ENCODE measurements around the gene LAMB4.

LAMB4 gene

GRCh38 chr7:108026647-108027046 is 103.5 kb downstream of the LAMB4 start:
- Histone ChIP-seq H3K4me3 (replicated peaks; ENCODE audit: low read depth, low read length) (no peak overlapping the region), H3K27me3 (replicated peaks; ENCODE audit: control insufficient read depth, insufficient read depth, low read length) (no peaks in the 10 kb centered on the region; the same call in 1 of the 2 replicates), H3K36me3 (ENCODE audit: control insufficient read depth, insufficient read depth, low read length) (no peaks in the 10 kb centered on the region)
- no peak for TF ChIP-seq CTCF (IDR thresholded peaks at IDR 0.05; ENCODE audit: insufficient read depth, low read length, poor library complexity, severe bottlenecking)
- DNase-seq (ENCODE audit: extremely low read depth, insufficient read length): no peak

- no peak for DNase-seq (ENCODE audit: extremely low read depth, insufficient read length)
- Histone ChIP-seq H3K36me3 (ENCODE audit: control insufficient read depth, insufficient read depth, low read length) (no peaks in the 10 kb centered on the region), H3K27me3 (replicated peaks; ENCODE audit: control insufficient read depth, insufficient read depth, low read length) (no peaks in the 10 kb centered on the region; the same call in 1 of the 2 replicates), H3K4me3 (replicated peaks; ENCODE audit: low read depth, low read length) (no peak overlapping the region)
- no peak for TF ChIP-seq CTCF (IDR thresholded peaks at IDR 0.05; ENCODE audit: insufficient read depth, low read length, poor library complexity, severe bottlenecking)
These were observed 104.0 kb downstream of the LAMB4 start for GRCh38 chr7:108026116-108026515.

- no peak for DNase-seq (ENCODE audit: extremely low read depth, insufficient read length)
- H3K36me3 ChIP-seq (ENCODE audit: control insufficient read depth, insufficient read depth, low read length): no peaks in the 10 kb centered on the region
- no peaks in the 10 kb centered on the region; the same call in 1 of the 2 replicates for H3K27me3 ChIP-seq (replicated peaks; ENCODE audit: control insufficient read depth, insufficient read depth, low read length)
- no peak overlapping the region for H3K4me3 ChIP-seq (replicated peaks; ENCODE audit: low read depth, low read length)
- no peak for TF ChIP-seq CTCF (IDR thresholded peaks at IDR 0.05; ENCODE audit: insufficient read depth, low read length, poor library complexity, severe bottlenecking)
These were observed 105.6 kb downstream of the LAMB4 start for GRCh38 chr7:108024538-108024937.

GRCh38 chr7:108020585-108020984 is 109.6 kb downstream of the LAMB4 start:
- Histone ChIP-seq H3K4me3 (replicated peaks; ENCODE audit: low read depth, low read length) (no peak overlapping the region), H3K27me3 (replicated peaks; ENCODE audit: control insufficient read depth, insufficient read depth, low read length) (no peaks in the 10 kb centered on the region), H3K36me3 (ENCODE audit: control insufficient read depth, insufficient read depth, low read length) (no peaks in the 10 kb centered on the region)
- no peak for DNase-seq (ENCODE audit: extremely low read depth, insufficient read length)
- no peak for TF ChIP-seq CTCF (IDR thresholded peaks at IDR 0.05; ENCODE audit: insufficient read depth, low read length, poor library complexity, severe bottlenecking)

GRCh38 chr7:108018668-108019067 is 111.5 kb downstream of the LAMB4 start:
- DNase-seq (ENCODE audit: extremely low read depth, insufficient read length): no peak
- no peaks in the 10 kb centered on the region for H3K27me3 ChIP-seq (replicated peaks; ENCODE audit: control insufficient read depth, insufficient read depth, low read length)
- H3K36me3 ChIP-seq (ENCODE audit: control insufficient read depth, insufficient read depth, low read length): no peaks in the 10 kb centered on the region
- no peak overlapping the region for H3K4me3 ChIP-seq (replicated peaks; ENCODE audit: low read depth, low read length)
- no peak for TF ChIP-seq CTCF (IDR thresholded peaks at IDR 0.05; ENCODE audit: insufficient read depth, low read length, poor library complexity, severe bottlenecking)

GRCh38 chr7:108017776-108018151 is 112.4 kb downstream of the LAMB4 start:
- H3K27me3 ChIP-seq (replicated peaks; ENCODE audit: control insufficient read depth, insufficient read depth, low read length): no peaks in the 10 kb centered on the region
- TF ChIP-seq CTCF (IDR thresholded peaks at IDR 0.05; ENCODE audit: insufficient read depth, low read length, poor library complexity, severe bottlenecking): no peak
- no peak for DNase-seq (ENCODE audit: extremely low read depth, insufficient read length)
- no peak overlapping the region for H3K4me3 ChIP-seq (replicated peaks; ENCODE audit: low read depth, low read length)
- H3K36me3 ChIP-seq (ENCODE audit: control insufficient read depth, insufficient read depth, low read length): no peaks in the 10 kb centered on the region

Data from GM06990 (cell line).